Mesenteric fat pad (tissue), 1 donor: ENCODE results near the gene CD27. TPM values are rescaled to one million over a fixed set of nuclear protein-coding genes. Genes with fewer than 3 reads are reported as not detected.
A peak's percentile ranks its signal among the peaks of the same experiment; 100 is the strongest.

ENCODE experiments used
- DNase-seq: peaks from one replicate; pipeline ENCODE4 v3.0.0-alpha.2; 2020; ENCODE audit warnings: low spot score
- long read RNA-seq: library from polyadenylated mRNA; unstranded; transcript quantifications from one replicate; pipeline ENCODE4 v2.0.0, GENCODE V29; 2020
- total RNA-seq: library from RNA; stranded (reverse); fragmentation: NEBNext Ultra II Directional; extraction: Animal tissue kit (Norgen Biotek cat#: 25700); gene quantifications from one replicate; pipeline ENCODE4 v1.2.1, GENCODE V29; 2021
- donor health status: DM: yes; HTN: yes; CAD: no.

CD27 gene
- not detected for total RNA-seq
- long read RNA-seq, partial matches to known transcripts = 0 of 1 reads
- long read RNA-seq, other reads (novel, unspliced or antisense) = 1 of 1 reads

DNA sequence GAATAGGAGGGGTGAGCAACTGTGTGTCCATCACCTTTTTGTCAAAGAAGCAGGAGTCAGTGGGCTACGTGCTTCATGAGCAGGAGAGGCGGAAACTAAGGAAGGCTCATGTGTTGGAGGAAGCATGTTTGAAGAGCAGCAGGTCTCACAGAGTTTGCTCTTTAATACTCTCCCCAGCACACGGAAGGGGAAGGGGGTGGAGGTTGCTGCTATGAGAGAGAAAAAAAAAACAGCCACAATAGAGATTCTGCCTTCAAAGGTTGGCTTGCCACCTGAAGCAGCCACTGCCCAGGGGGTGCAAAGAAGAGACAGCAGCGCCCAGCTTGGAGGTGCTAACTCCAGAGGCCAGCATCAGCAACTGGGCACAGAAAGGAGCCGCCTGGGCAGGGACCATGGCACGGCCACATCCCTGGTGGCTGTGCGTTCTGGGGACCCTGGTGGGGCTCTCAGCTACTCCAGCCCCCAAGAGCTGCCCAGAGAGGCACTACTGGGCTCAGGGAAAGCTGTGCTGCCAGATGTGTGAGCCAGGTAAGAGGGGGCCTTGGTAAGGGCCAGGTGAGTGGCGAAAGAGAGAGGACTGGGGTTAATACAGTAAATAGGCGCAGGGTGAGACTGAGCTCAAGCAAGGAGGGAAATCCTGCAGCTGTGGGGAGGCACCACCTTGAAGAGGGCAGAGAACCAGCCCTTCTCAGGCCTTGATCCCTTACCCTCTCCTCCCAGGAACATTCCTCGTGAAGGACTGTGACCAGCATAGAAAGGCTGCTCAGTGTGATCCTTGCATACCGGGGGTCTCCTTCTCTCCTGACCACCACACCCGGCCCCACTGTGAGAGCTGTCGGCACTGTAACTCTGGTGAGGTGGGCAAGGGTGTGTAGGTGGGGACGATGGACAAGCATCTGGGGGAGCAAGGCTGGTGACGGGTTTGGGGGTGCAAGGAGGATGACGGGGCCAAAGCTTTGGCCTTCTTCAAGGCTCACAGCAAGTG is at the start of gene CD27:
Gene CD27, plus strand, starts transcription at position 252 of the 985 bp plus-strand sequence. Its CDS starts 141 bp downstream, at position 393.
- no peak for DNase-seq

DNA sequence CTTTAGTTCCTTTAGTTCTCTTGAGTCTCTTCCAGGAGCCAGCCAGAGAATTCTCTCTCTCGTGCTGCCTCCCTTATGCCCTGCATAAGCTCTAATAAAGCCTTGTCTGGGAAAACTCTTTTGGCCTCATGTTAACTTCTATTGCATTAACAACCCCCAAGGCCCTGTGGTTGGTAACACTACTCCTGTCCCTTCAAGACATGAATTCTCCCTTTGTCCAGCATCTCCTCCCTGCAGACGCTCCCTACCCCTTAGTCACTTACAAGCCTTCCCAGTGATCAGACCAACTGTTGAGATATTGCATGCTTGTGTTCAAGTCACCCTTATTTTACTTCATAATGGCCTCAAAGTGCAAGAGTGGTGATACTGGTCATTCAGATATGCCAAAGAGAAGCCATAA is 48.7 kb upstream of the CD27 start:
- DNase-seq = no peak

DNA sequence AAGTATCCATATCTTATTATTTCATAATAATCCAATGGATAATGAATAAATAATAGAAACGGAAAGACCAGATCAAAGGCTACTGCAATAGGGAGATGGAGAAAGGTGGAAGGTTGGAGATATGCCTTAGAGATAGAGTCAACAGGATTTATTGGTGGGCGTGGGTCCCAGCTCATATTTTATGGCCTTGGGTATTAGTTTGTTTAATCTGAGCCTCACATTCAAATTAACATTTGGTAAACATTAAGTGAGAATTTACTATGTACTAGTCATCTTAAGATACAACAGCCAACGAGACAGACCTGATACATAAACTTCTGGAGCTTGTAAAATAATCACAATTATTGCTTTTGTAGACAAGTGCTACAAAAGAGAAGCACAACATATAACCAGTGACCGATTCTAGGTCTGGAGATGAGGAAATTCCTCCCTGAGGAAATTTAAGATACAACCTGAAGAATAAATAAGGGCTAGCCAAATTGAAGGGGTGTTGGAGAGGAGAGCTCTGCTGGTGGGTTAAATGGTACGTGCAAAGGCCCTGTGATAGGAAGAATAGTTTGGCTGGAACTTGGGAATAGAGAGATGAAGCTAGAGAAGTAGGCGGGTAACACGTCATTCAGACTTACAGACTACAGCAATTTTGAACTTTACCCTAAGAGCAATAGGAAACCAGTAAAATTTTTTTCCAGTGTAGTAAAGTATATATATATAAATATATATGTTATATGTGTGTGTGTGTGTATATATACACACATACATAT is 44.7 kb upstream of the CD27 start:
- no peak for DNase-seq

DNA sequence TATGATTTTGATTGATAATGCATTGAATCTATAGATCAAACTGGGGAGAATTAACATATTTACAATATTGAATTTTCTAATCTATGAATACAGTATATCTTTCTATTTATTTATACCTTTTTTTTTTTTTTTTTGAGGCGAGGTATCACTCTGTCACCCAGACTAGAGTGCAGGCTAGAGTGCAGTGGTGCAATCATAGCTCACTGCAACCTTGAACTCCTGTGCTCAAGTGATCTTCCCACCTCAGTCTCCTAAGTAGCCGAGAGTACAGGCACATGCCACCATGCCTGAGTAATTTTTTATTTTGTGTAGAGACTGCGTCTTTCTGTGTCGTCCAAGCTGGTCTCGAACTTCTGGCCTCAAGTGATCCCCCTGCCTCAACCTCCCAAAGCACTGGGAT is 40.4 kb upstream of the CD27 start:
- peak; percentile 49 for DNase-seq

DNA sequence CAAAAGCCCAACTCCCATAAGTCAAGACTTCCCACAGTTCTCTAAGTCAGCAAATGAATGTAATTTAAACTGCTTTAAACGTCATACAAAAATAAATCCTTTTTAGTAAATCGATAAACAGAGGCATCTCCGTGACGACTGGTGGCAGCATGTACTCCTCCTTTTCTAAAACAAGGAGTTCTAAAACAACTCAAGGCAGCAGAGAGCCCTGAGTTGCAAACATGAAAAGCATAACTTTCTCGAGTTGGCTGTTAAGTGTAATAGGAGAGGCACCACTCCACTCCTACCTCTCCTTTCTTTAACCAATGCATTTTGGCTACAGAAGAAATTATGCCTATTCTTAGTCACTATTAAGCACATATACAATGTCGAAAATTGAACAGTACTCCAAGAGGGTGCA is 38.8 kb upstream of the CD27 start:
- no peak for DNase-seq

DNA sequence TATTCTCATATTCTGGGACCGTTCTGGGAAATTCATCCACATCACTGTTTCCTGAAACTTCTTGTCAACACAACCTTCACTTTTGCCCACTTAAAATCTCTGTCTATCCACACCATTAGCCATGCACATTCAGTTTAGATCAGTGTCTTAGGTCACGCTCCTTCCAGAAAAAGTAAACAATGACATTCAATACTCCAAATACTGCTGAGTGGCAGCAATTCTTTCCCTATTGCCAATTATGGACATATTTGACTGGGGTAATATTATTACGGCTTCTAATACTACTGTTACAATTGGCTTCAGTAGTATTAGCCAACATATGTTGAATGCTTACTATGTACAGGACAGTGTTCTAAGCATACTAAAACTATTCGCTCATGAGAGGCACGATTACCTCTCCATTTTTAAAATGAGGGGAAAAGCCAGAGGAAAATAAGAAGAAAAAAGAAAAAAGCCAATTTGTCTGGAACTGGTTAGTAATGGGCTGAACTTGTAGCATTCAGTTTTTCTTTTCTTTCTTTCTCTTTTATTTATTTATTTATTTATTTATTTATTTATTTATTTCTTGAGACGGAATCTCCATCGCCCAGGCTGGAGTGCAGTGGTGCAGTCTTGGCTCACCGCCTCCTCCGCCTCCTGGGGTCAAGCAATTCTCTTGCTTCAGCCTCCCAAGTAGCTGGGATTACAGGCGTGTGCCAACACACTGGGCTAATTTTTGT is 37.4 kb upstream of the CD27 start:
- peak; percentile 43 for DNase-seq

DNA sequence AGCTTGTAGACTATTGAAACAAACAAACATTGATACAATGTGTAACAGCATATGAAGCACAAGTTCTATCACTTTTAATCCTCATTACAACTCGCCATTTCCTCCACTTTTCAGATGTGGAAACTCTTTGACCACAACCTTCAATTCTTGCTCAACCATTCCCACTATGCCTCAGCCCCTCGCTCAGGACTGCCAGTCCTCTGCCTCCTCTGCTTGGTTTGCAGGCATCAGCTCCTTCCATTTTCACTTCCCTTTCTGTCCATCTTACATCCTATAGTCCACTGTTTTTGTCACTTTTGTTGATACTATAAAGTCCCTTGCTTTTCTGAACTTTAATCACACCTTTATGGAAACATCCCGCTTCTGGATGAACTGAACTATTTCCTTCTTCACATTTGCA is 28.2 kb upstream of the CD27 start:
- DNase-seq = no peak

DNA sequence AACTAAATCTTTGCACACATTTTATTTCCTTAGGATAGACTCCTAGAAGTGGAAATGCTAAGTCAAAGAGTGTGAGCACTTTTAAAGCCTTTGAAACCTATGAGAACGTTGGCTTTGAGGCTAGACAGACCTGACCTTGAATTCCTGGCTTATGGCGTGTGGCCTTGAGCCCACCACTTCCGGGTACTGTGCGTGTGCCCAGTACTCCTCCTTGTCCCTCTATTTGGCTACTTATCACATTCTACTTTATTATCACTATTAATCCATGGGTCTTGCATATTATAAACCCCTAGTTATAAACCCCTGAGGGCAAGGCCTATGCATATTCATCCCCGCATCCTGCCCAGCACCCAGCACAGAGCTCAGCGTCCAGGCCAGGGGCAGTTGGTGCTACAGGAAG is 26.0 kb upstream of the CD27 start:
- peak; percentile 60 for DNase-seq

DNA sequence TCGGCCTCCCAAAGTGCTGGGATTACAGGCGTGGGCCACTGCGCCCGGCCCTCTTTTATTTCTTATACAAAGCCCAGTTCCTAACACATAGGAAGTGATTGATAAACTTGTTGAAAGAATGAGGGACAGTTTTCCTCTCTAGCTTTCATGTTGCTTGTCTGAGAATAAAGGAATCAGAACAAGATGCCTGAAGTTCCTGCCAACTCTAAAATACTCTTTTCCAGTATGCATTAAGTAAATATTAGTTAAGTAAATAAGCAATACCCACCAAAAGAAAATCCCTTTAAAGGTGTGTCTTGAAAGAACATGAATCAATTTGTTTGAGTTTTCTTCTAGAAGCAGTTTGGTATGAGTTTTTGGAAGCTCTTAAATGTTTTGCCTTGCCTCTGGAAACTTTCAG is 24.4 kb upstream of the CD27 start:
- peak; percentile 77 for DNase-seq

DNA sequence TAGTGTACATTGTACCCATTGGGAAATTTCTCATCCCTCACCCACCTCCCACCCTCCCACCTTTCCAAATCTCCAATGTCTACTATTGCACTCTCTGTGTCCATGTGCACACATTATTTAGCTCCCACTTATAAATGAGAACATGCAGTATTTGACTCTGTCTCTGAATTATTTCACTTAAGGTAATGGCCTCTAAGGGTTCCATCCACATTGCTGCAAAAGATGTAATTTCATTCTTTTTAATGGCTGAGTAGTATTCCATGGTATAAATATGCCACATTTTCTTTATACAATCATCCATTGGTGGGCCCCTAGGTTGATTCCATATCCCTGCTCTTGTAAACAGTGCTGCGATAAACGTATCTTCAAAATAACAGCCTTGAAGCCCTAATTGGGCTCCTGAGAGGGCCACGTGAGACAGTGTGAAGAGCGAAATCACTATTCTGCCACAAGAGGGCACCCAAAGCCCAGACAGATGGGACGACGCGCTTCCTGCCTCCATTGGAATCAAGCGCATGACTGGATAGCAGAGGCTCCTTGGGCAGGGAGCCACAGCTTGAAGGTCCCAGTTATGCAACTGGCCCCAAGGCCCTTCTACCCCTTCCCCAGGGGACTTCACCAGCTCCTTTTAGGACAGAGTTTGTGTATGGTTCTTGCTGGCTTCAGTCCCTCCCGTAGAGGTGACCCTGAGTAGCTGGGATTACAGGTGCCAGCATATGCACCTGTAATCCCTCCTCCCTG is 21.3 kb upstream of the CD27 start:
- peak; percentile 90 for DNase-seq

DNA sequence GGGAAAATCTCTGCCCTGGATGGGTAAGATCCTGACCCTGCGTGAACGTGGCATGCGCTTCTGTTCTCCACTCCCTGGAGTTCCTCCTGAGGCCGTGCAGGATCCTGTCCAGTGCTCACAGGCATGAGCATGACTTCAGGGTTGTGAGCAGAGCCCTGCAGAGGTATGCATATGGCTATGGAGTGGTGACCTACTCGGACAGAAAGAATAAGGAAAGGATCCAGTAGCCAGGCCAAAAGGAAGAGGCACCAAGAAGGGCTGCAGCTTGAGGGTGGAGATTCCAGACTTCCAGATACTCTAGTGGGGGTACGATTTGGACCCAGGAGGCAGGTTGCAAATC is 20.8 kb upstream of the CD27 start:
- DNase-seq = no peak

DNA sequence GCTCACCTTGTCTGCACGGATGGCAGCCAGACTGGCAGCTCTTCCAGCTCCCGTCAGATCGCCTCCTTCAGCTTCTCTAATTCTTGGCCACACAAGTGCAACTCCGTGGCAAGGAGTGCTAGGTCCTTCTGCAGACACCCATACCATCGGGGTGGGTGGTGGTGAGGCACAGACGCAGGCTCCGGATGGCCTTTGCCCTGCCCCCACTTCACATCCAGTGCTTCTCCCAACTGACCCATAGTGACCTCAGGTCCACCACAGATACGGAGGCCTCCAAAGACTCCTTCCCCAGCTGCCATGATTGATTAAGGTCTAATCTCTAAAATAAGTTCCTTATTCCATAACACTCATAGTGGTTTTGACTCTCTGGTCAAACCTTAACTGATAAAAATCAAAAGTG is 19.9 kb upstream of the CD27 start:
- DNase-seq = peak; percentile 45

DNA sequence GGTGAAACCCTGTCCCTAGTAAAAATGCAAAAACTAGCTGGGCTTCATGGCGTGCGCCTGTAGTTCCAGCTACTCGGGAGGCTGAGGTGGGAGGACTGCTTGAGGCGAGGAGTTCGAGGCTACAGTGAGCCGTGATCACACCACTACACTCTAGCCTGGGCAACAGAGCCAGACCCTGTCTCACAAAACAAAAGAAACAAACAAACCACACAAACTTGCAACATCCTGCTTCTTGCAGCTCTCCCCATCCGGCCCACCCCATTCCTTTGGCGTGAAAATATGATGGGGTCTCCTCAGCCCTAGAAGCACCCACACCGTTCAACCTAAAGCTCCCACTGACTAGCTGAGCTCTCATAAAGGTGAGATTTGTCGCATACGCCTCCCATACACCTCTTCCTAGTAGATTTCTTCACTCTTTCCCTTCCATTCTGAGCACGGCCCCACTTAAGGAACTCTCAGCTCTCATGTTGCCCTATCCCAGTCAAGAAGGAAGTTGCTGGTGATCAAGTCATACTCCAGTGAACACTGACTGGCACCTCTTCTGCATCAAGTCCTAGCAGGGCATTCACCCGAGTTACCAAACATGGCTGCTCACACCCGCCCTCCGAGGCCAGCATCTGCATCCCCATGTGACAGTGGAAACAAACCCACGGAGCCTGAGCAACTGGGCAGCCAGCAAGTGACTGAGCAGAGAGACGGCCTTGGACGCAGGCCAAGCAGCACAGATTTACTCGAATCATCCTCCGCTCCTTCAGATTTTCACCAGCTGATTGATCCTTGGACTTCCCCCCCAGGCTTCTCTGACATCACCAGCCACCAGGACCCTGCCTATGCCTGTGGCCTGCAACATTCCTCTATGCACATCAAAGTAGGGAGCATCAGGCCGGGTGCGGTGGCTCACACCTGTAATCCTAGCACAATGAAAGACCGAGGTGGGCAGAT is 18.9 kb upstream of the CD27 start:
- peak; percentile 83 for DNase-seq

DNA sequence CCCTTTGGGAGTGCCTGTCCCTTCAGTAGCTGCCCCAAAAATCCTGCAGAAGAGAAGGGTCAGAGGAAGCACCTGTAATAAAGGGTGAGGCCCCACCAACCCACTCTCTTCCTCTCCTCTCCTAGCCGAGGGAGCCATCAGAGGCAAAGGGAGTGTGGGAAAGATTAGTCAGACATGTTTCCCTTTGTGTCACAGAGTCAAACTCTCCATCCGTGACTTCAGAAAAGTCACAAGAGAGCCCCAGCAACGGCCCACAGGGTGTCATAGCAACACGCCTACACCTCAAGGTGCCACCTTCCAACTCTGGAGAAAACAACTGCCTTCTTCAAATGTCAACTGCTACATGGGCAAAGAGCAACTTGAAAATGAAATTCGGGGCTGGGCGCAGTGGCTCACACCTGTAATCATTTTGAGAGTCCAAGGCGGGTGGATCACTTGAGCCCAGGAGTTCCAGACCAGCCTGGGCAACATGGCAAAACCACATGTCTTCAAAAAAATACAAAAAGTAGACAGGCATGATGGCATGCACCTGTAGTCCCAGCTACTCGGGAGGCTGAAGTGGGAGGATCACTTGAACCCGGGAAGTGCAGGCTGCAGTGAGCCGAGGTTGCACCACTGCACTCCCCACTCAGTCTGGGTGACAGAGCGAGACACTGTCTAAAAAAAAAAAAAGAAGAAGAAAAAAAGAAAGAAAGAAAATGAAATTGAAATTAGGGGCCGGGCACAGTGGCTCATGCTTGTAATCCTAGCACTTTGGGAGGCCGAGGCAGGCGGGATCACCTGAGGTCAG is 17.7 kb upstream of the CD27 start:
- peak; percentile 62 for DNase-seq

DNA sequence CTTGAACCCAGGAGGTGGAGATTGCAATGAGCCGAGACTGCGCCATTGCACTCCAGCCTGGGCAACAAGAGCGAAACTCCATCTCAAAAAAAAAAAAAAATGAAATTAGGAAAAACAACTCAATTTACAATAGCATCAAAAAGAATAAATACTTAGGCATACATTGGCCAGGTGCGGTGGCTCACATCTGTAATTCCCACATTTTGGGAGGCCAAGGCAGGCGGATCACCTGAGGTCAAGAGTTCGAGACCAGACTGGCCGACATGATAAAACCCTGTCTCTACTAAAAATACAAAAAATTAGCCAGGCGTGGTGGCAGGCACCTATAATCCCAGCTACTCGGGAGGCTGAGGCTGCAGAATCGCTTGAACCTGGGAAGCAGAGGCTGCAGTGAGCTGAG is 17.0 kb upstream of the CD27 start:
- DNase-seq = peak; percentile 35

DNA sequence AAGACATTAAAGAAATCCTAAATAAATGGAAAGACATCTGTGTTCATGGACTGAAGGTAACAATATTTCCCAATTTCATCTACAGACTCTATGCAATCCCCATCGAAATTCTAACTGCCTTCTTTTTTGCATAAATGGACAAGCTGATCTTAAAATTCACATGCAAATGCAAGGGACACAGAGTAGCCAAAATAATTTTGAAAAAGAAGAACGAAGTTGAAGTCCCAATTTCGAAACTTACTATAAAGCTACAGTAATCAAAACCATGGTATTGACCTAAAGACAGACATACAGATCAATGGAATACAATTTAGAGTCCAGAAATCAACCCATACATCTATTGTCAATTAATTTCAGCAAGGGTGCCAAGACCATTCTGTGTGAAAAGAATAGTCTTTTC is 16.4 kb upstream of the CD27 start:
- no peak for DNase-seq

DNA sequence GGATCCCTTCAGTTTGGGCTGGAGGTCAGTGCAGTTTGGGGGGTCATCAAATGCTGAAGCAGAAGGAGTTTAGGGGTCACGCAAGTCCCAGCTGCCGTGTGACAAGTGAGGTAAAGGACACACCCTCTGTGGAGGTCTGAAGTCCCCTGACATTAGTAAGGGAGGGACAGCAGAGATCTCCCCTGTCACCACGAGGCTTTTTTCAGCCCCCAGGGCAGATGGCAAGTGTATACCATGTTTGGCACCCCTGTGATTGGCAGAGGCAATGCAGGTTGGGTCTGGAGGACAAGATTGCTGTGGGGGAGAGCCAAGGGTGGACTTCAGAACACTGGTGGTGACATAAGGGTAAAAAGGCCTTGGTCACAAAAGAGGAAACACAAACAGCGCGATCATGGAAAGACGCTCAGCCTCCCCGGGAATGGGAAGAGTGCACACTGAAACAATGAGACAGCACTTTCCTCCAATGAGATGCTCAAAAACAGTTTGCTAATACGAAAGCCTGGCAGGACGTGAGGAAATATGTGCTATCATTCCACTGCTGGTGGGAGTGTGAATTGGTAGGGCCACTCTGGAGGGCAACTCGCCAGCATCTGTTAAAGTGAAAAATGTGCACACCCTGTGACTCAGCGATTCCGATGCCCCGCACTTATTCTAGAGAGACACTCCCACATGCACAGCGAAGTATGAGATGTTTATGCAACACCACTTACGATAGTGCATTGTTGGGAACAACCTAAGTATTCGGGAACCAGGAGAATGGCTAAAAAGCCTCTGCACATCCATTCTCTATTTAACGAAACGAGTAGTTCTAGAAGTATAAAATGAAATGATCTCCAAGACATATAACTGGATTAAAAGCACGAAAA is 14.4 kb upstream of the CD27 start:
- peak; percentile 93 for DNase-seq

DNA sequence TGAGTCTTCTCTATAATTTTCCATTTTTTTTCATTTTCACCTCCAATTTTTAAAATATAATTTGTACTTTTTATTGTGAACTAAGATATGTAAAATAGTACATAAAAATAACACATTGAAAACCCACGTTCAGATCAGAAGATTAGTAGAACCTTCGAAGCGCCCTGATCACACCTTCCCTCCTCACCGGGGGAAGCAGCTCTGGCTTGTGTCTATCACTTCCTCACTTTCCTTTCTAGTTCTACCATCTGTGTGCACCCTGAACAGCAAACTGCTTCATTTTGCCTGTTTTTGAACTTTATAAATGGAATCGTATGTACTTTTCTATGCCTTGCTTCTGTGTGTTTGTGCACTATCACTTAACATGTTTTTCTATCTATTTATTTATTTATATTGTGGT is 11.8 kb upstream of the CD27 start:
- no peak for DNase-seq
